Dermis blood vessel endothelial cell (primary cell): ENCODE results near the gene PRRC2A. TPM values are rescaled to one million over a fixed set of nuclear protein-coding genes. Genes with fewer than 3 reads are reported as not detected.
A peak's percentile ranks its signal among the peaks of the same experiment; 100 is the strongest.

Source experiments
- DNase-seq: peaks from one replicate; pipeline ENCODE4 v3.0.0; 2010
- total RNA-seq: library from RNA; depleted of rRNA; stranded (reverse); fragments of >200 nt; gene quantifications from 2 replicates; pipeline ENCODE4 v1.2.3, GENCODE V29; 2014

Gene PRRC2A
- total RNA-seq, 1 donor from 2014 or later, result 32.2 TPM

GRCh38 chr6:31626952-31627351 is 6.4 kb downstream of the PRRC2A start:
- no peak for DNase-seq

GRCh38 chr6:31627690-31628287 is 7.3 kb downstream of the PRRC2A start:
- no peak for DNase-seq

GRCh38 chr6:31629014-31629413 is 8.5 kb downstream of the PRRC2A start:
- no peak for DNase-seq

- no peak for DNase-seq
Observed at GRCh38 chr6:31630177-31630934, 9.8 kb downstream of the PRRC2A start.

- DNase-seq, result no peak
Observed at GRCh38 chr6:31631209-31631608, 10.7 kb downstream of the PRRC2A start.

- DNase-seq, result no peak
Observed at GRCh38 chr6:31631681-31632278, 11.3 kb downstream of the PRRC2A start.

- no peak for DNase-seq
Observed at GRCh38 chr6:31632279-31632946, 11.9 kb downstream of the PRRC2A start.

GRCh38 chr6:31633447-31633846 is 12.9 kb downstream of the PRRC2A start:
- DNase-seq, result no peak

- no peak for DNase-seq
Observed at GRCh38 chr6:31634131-31634530, 13.6 kb downstream of the PRRC2A start.

- DNase-seq, result no peak
Observed at GRCh38 chr6:31634969-31635575, 14.6 kb downstream of the PRRC2A start.

- no peak for DNase-seq
Observed at GRCh38 chr6:31636698-31637596, 16.4 kb downstream of the PRRC2A start.

- no peak for DNase-seq
Observed at GRCh38 chr6:31639043-31639442, 18.5 kb downstream of the PRRC2A start.

GRCh38 chr6:31639449-31639861 is 18.9 kb downstream of the PRRC2A start:
- DNase-seq, result peak; percentile 68

GRCh38 chr6:31640612-31641011 is 20.1 kb downstream of the PRRC2A start:
- DNase-seq, result no peak

- no peak for DNase-seq
Observed at GRCh38 chr6:31641370-31641769, 20.9 kb downstream of the PRRC2A start.

GRCh38 chr6:31642798-31643570 is 22.5 kb downstream of the PRRC2A start:
- DNase-seq, result no peak

GRCh38 chr6:31643818-31644454 is 23.4 kb downstream of the PRRC2A start:
- no peak for DNase-seq

- DNase-seq, result no peak
Observed at GRCh38 chr6:31645325-31645724, 24.8 kb downstream of the PRRC2A start.

GRCh38 chr6:31651602-31652191 is 31.2 kb downstream of the PRRC2A start:
- DNase-seq, result peak; percentile 91
